ENCODE data around the gene PADI3. TPM values are rescaled to one million over a fixed set of nuclear protein-coding genes. Genes with fewer than 3 reads are reported as not detected.

The PADI3 gene
- total and polyA plus RNA-seq, 7 donors: 0.51 TPM; not detected in 6

GRCh38 chr1:17274186-17275170, 25.6 kb downstream of the PADI3 start:
- Histone ChIP-seq H3K36me3 (no peaks in the 10 kb centered on the region), H3K4me3 (no peak overlapping the region), H3K27me3 (peaks cover 0 to 12% (median 0%) of the 10 kb centered on the region in 3 donors), H3K9me3 (no peaks in the 10 kb centered on the region), H3K4me1 (no peaks in the 10 kb centered on the region), H3K27ac (no peak overlapping the region)
- WGBS, 2 donors: 36 to 49% methylated on average over 15 of the region's 15 CpGs
- DNase-seq: peak; percentile 50
- TF ChIP-seq POLR2A (IDR thresholded peaks at IDR 0.05) (no peak), EP300 (IDR thresholded peaks at IDR 0.05) (no peak)
- intact Hi-C loops (cut with DNase I): no loop called here

GRCh38 chr1:17276568-17276967, 27.7 kb downstream of the PADI3 start:
- Histone ChIP-seq H3K4me1 (no peaks in the 10 kb centered on the region), H3K27me3 (peaks cover 0 to 20% (median 0%) of the 10 kb centered on the region in 3 donors), H3K36me3 (no peaks in the 10 kb centered on the region), H3K27ac (no peak overlapping the region), H3K9me3 (no peaks in the 10 kb centered on the region), H3K4me3 (no peak overlapping the region)
- intact Hi-C loops (cut with DNase I): no loop called here
- DNase-seq: no peak
- 41 to 45% methylated on average over 11 of the region's 11 CpGs for WGBS, 2 donors
- TF ChIP-seq EP300 (IDR thresholded peaks at IDR 0.05): no peak
- TF ChIP-seq, protein P1, sequence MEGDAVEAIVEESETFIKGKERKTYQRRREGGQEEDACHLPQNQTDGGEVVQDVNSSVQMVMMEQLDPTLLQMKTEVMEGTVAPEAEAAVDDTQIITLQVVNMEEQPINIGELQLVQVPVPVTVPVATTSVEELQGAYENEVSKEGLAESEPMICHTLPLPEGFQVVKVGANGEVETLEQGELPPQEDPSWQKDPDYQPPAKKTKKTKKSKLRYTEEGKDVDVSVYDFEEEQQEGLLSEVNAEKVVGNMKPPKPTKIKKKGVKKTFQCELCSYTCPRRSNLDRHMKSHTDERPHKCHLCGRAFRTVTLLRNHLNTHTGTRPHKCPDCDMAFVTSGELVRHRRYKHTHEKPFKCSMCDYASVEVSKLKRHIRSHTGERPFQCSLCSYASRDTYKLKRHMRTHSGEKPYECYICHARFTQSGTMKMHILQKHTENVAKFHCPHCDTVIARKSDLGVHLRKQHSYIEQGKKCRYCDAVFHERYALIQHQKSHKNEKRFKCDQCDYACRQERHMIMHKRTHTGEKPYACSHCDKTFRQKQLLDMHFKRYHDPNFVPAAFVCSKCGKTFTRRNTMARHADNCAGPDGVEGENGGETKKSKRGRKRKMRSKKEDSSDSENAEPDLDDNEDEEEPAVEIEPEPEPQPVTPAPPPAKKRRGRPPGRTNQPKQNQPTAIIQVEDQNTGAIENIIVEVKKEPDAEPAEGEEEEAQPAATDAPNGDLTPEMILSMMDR (IDR thresholded peaks at IDR 0.05): no peak
- no peak for TF ChIP-seq POLR2AphosphoS5 (IDR thresholded peaks at IDR 0.05)
- TF ChIP-seq POLR2A (IDR thresholded peaks at IDR 0.05): no peak

- peaks cover 0 to 20% (median 0%) of the 10 kb centered on the region in 3 donors for H3K27me3 ChIP-seq
- H3K9me3 ChIP-seq: no peaks in the 10 kb centered on the region
- TF ChIP-seq, protein P1 (IDR thresholded peaks at IDR 0.05): no peak
- TF ChIP-seq EP300 (IDR thresholded peaks at IDR 0.05): no peak
- no peak for TF ChIP-seq POLR2AphosphoS5 (IDR thresholded peaks at IDR 0.05)
- no peak for TF ChIP-seq POLR2A (IDR thresholded peaks at IDR 0.05)
- H3K36me3 ChIP-seq: no peaks in the 10 kb centered on the region
- H3K4me3 ChIP-seq: no peak overlapping the region
- H3K27ac ChIP-seq: no peak overlapping the region
- DNase-seq: no peak
- 77 to 85% methylated on average over 8 of the region's 8 CpGs for WGBS, 2 donors
- H3K4me1 ChIP-seq: no peaks in the 10 kb centered on the region
- intact Hi-C loops (cut with DNase I): no loop called here
Measured at GRCh38 chr1:17277511-17278159, 28.7 kb downstream of the PADI3 start.

GRCh38 chr1:17278996-17279830, 30.3 kb downstream of the PADI3 start:
- intact Hi-C loops (cut with DNase I): no loop called here
- no peak for DNase-seq
- Histone ChIP-seq H3K4me3 (no peak overlapping the region), H3K36me3 (no peaks in the 10 kb centered on the region), H3K9me3 (no peaks in the 10 kb centered on the region), H3K27ac (no peak overlapping the region), H3K4me1 (no peaks in the 10 kb centered on the region), H3K27me3 (peaks cover 0 to 17% (median 0%) of the 10 kb centered on the region in 3 donors)
- 85 to 87% methylated on average over 14 of the region's 14 CpGs for WGBS, 2 donors
- TF ChIP-seq EP300 (IDR thresholded peaks at IDR 0.05): no peak
- no peak for TF ChIP-seq POLR2AphosphoS5 (IDR thresholded peaks at IDR 0.05)
- TF ChIP-seq POLR2A (IDR thresholded peaks at IDR 0.05): no peak
- TF ChIP-seq, protein P1 (IDR thresholded peaks at IDR 0.05): no peak
